K562 (cell line): Measurements from ENCODE around the gene SERINC3. TPM values are rescaled to one million over a fixed set of nuclear protein-coding genes. Genes with fewer than 3 reads are reported as not detected.

Source experiments
- ATAC-seq: fragments of 200-7000 bp; cut with Tn5 transposase; 3 replicates; pipeline ENCODE4 v1.9.1; 2020; ENCODE audit warnings: moderate library complexity
- BruUV-seq: library from RNA; stranded (reverse); fragments of 400-500 nt; replicated peaks from 2 replicates; lab custom pipeline; 2021; lab: Mats Ljungman, UMichigan
- CTCF ChIA-PET: fragments of 300-600 bp; formaldehyde crosslinking; extraction: SDS; loops from one replicate; lab custom pipeline; 2021; ENCODE audit warnings: low intra/inter-chr PET ratio; lab: Yijun Ruan, JAX
- POLR2A ChIA-PET: fragments of 300-600, 350-650 bp; sonication (Branson Sonifier 250); formaldehyde crosslinking; extraction: SDS; loops from one replicate; lab custom pipeline; 2021; ENCODE audit warnings: antibody characterized with exemption, inconsistent platforms; lab: Yijun Ruan, JAX
- DNase-seq, 4 experiments: peaks; one replicate each; pipeline versions ENCODE4 v3.0.0 to v3.0.0-alpha.2; 2011 to 2018; ENCODE audit warnings: low spot score in 3 of 4, mixed read lengths in 3 of 4; ENCODE audit errors: extremely low read depth in 1 of 4
- FAIRE-seq: peaks from 2 replicates; lab custom pipeline; 2011; peaks lifted over from hg19 to GRCh38; lab: Jason Lieb, UNC
- H2AFZ ChIP-seq: 2 replicates; pipeline ENCODE4 v1.6.0; 2011; ENCODE audit warnings: low read depth, low read length, control low read depth, inconsistent platforms
- H3K27ac ChIP-seq: fragments of 200-600 bp; 3 replicates; pipeline ENCODE4 v1.8.0; 2011; ENCODE audit warnings: low read depth, mild to moderate bottlenecking, control low read depth, inconsistent platforms, low read length, moderate library complexity, mixed read lengths; ENCODE audit errors: extremely low read depth
- H3K27me3 ChIP-seq, 2 experiments: fragments of 300-600 bp in 1 of 2; 2 replicates in 1 of 2; 3 replicates in 1 of 2; pipeline versions ENCODE4 v1.6.0 to v1.8.0; 2011; ENCODE audit warnings: inconsistent platforms in 2 of 2, low read length in 2 of 2, mild to moderate bottlenecking in 1 of 2, mixed read lengths in 1 of 2, moderate library complexity in 1 of 2; ENCODE audit not compliant: control insufficient read depth in 2 of 2, insufficient read depth in 2 of 2
- H3K36me3 ChIP-seq: fragments of 300-600 bp; 3 replicates; pipeline ENCODE4 v1.8.0; 2011; ENCODE audit warnings: mild to moderate bottlenecking, low read length, inconsistent platforms; ENCODE audit not compliant: control insufficient read depth, insufficient read depth
- H3K4me1 ChIP-seq, 2 experiments: fragments of 200-600 bp in 1 of 2; replicated peaks in 1 of 2; 2 replicates in 1 of 2; 3 replicates in 1 of 2; pipeline versions ENCODE4 v1.5.1 to v1.8.0; 2011; ENCODE audit warnings: inconsistent platforms in 2 of 2, low read length in 2 of 2, mild to moderate bottlenecking in 1 of 2, mixed read lengths in 1 of 2, moderate library complexity in 1 of 2; ENCODE audit not compliant: control insufficient read depth in 2 of 2, insufficient read depth in 2 of 2
- H3K4me2 ChIP-seq: 2 replicates; pipeline ENCODE4 v1.6.1; 2011; ENCODE audit warnings: low read length, control low read depth, inconsistent platforms, mixed read lengths; ENCODE audit not compliant: insufficient read depth
- H3K4me3 ChIP-seq: fragments of 200-600 bp; sonication (generic), shearing (Covaris generic); 2 replicates; pipeline ENCODE4 v1.5.1; 2016; ENCODE audit warnings: control low read depth, inconsistent platforms
- H3K79me2 ChIP-seq: fragments of 200-600 bp; 3 replicates; pipeline ENCODE4 v1.8.0; 2011; ENCODE audit warnings: low read length, inconsistent platforms; ENCODE audit not compliant: control insufficient read depth, insufficient read depth
- H3K9ac ChIP-seq, 2 experiments: 2 replicates each; pipeline versions ENCODE4 v1.6.0 to v1.6.1; 2011; ENCODE audit warnings: low read depth in 2 of 2, low read length in 2 of 2, control low read depth in 1 of 2, inconsistent platforms in 1 of 2, mild to moderate bottlenecking in 1 of 2, mixed read lengths in 1 of 2; ENCODE audit not compliant: insufficient read depth in 1 of 2
- H3K9me1 ChIP-seq: one replicate; pipeline ENCODE4 v1.6.0; 2011; ENCODE audit warnings: inconsistent platforms, mild to moderate bottlenecking, low read length, moderate library complexity; ENCODE audit not compliant: control insufficient read depth, insufficient read depth
- H3K9me3 ChIP-seq: replicated peaks from 2 replicates; pipeline ENCODE4 v1.5.1; 2011; ENCODE audit warnings: low read depth, low read length, inconsistent platforms; ENCODE audit not compliant: control insufficient read depth, insufficient read depth
- H4K20me1 ChIP-seq: replicated peaks from 2 replicates; pipeline ENCODE4 v1.6.1; 2011; ENCODE audit warnings: low read length, inconsistent platforms, mixed read lengths; ENCODE audit not compliant: control insufficient read depth, insufficient read depth
- GTF3C2 ChIP-seq: IDR thresholded peaks from 3 replicates; pipeline ENCODE4 v1.6.1; 2011; ENCODE audit warnings: borderline replicate concordance, mild to moderate bottlenecking, moderate library complexity; ENCODE audit not compliant: insufficient read length; ENCODE audit errors: extremely low read depth
- MED1 ChIP-seq: sonication (generic); formaldehyde crosslinking; IDR thresholded peaks from 2 replicates; pipeline ENCODE4 v1.8.1; 2023; ENCODE audit warnings: missing genetic modification reagents, borderline replicate concordance
- MTA2 ChIP-seq: fragments of 450-650 bp; IDR thresholded peaks from 2 replicates; pipeline ENCODE4 v1.6.1; 2016; ENCODE audit warnings: low read depth
- PHF21A ChIP-seq: fragments of 450-650 bp; IDR thresholded peaks from 2 replicates; pipeline ENCODE4 v1.6.1; 2017; ENCODE audit warnings: low read depth, borderline replicate concordance
- VEZF1 ChIP-seq: fragments of 200-800 bp; sonication (Bioruptor generic); IDR thresholded peaks from 2 replicates; pipeline ENCODE4 v1.6.1; 2017; ENCODE audit warnings: missing genetic modification characterization, missing compliant biosample characterization
- WGBS: fragments of 100-300 bp; shearing (Covaris generic); methylation state at CpG from one replicate; pipeline ENCODE4 v1.1.6; 2016; ENCODE audit warnings: low coverage, mixed read lengths; ENCODE audit not compliant: insufficient coverage; ENCODE audit errors: missing lambda C conversion rate; 5-methylcytosine and 5-hydroxymethylcytosine counted together
- in situ Hi-C: fragments of 300-500 bp; cut with MboI; formaldehyde crosslinking; loops from 4 replicates; pipeline ENCODE4 v1.15.0; 2018; ENCODE audit warnings: inconsistent platforms, mixed read lengths
- intact Hi-C: fragments of 100-400 bp; cut with micrococcal nuclease; formaldehyde crosslinking; loops from 2 replicates; pipeline ENCODE4 v1.14.2; 2022
- polyA plus RNA-seq, 8 experiments: library from polyadenylated mRNA; depleted of rRNA in 4 of 8; stranded (reverse) in 5 of 8; unstranded in 3 of 8; fragments of >200 nt; fragmentation: Nextera tagmentation in 2 of 8; fragmentation: Illumina TruSeq in 1 of 8; extraction: Ambion mirVana in 2 of 8; extraction: Trizol in 1 of 8; gene quantifications; 2 replicates each; pipeline versions ENCODE4 v1.2.1 to v1.2.3, GENCODE V29; 2011 to 2014; ENCODE audit warnings: inconsistent platforms in 1 of 8, missing spikeins in 1 of 8
- total RNA-seq, 7 experiments: library from RNA; depleted of rRNA in 6 of 7; stranded (reverse); fragments of >200 nt in 6 of 7; fragmentation: Illumina TruSeq in 2 of 7; extraction: Trizol in 2 of 7; gene quantifications; 2 replicates each; pipeline versions ENCODE4 v1.2.1 to v1.2.3, GENCODE V29; 2011 to 2021; ENCODE audit warnings: low replicate concordance in 1 of 7

The SERINC3 gene
- total and polyA plus RNA-seq, 9 of the 15 experiments (the other 6 are each of a cell fraction or from before 2014, with no cell fraction given): 24.7 to 107 (median 48.8) TPM

GRCh38 chr20:44571362-44571988 lies 49.6 kb upstream of the SERINC3 start:
- no peak for DNase-seq
- no peaks in the 10 kb centered on the region for H4K20me1 ChIP-seq
- in situ Hi-C loops: no loop called here
- H3K9me1 ChIP-seq: no peaks in the 10 kb centered on the region
- no peaks in the 10 kb centered on the region for H3K27me3 ChIP-seq
- no peak for ATAC-seq
- no peaks in the 10 kb centered on the region for H3K79me2 ChIP-seq
- intact Hi-C loops: no loop called here
- H3K4me2 ChIP-seq: no peak overlapping the region
- WGBS: 13% methylated on average over 6 of the region's 6 CpGs
- no peak overlapping the region for H3K27ac ChIP-seq
- POLR2A ChIA-PET: no interaction called here
- no peak overlapping the region for H3K4me3 ChIP-seq
- TF ChIP-seq PHF21A (no peak), VEZF1 (CRISPR knock-in tag) (no peak), MTA2 (no peak), GTF3C2 (no peak), MED1 (CRISPR knock-in tag) (no peak)
- BruUV-seq: no TSS peak
- H3K9me3 ChIP-seq: no peaks in the 10 kb centered on the region
- H3K9ac ChIP-seq: no peak overlapping the region
- H2AFZ ChIP-seq: no peak overlapping the region
- H3K36me3 ChIP-seq: no peaks in the 10 kb centered on the region
- no peak for FAIRE-seq
- H3K4me1 ChIP-seq: peaks cover 0 to 5% of the 10 kb centered on the region in 2 experiments; a peak in 2 of 5 replicates
- CTCF ChIA-PET: no interaction called here
